K562 (cell line): ENCODE measurements around the gene LRMDA. TPM values are rescaled to one million over a fixed set of nuclear protein-coding genes. Genes with fewer than 3 reads are reported as not detected.

Source experiments
- ATAC-seq: fragments of 200-7000 bp; cut with Tn5 transposase; 3 replicates; pipeline ENCODE4 v1.9.1; 2020; ENCODE audit warnings: moderate library complexity
- BruUV-seq: library from RNA; stranded (reverse); fragments of 400-500 nt; replicated peaks from 2 replicates; lab custom pipeline; 2021; lab: Mats Ljungman, UMichigan
- CTCF ChIA-PET: fragments of 300-600 bp; formaldehyde crosslinking; extraction: SDS; loops from one replicate; lab custom pipeline; 2021; ENCODE audit warnings: low intra/inter-chr PET ratio; lab: Yijun Ruan, JAX
- POLR2A ChIA-PET: fragments of 300-600, 350-650 bp; sonication (Branson Sonifier 250); formaldehyde crosslinking; extraction: SDS; loops from one replicate; lab custom pipeline; 2021; ENCODE audit warnings: antibody characterized with exemption, inconsistent platforms; lab: Yijun Ruan, JAX
- DNase-seq, 4 experiments: peaks; one replicate each; pipeline versions ENCODE4 v3.0.0 to v3.0.0-alpha.2; 2011 to 2018; ENCODE audit warnings: low spot score in 3 of 4, mixed read lengths in 3 of 4; ENCODE audit errors: extremely low read depth in 1 of 4
- FAIRE-seq: peaks from 2 replicates; lab custom pipeline; 2011; peaks lifted over from hg19 to GRCh38; lab: Jason Lieb, UNC
- H2AFZ ChIP-seq: 2 replicates; pipeline ENCODE4 v1.6.0; 2011; ENCODE audit warnings: low read depth, low read length, control low read depth, inconsistent platforms
- H3K27ac ChIP-seq: fragments of 200-600 bp; 3 replicates; pipeline ENCODE4 v1.8.0; 2011; ENCODE audit warnings: low read depth, mild to moderate bottlenecking, control low read depth, inconsistent platforms, low read length, moderate library complexity, mixed read lengths; ENCODE audit errors: extremely low read depth
- H3K27me3 ChIP-seq, 2 experiments: fragments of 300-600 bp in 1 of 2; 2 replicates in 1 of 2; 3 replicates in 1 of 2; pipeline versions ENCODE4 v1.6.0 to v1.8.0; 2011; ENCODE audit warnings: inconsistent platforms in 2 of 2, low read length in 2 of 2, mild to moderate bottlenecking in 1 of 2, mixed read lengths in 1 of 2, moderate library complexity in 1 of 2; ENCODE audit not compliant: control insufficient read depth in 2 of 2, insufficient read depth in 2 of 2
- H3K36me3 ChIP-seq: fragments of 300-600 bp; 3 replicates; pipeline ENCODE4 v1.8.0; 2011; ENCODE audit warnings: mild to moderate bottlenecking, low read length, inconsistent platforms; ENCODE audit not compliant: control insufficient read depth, insufficient read depth
- H3K4me1 ChIP-seq, 2 experiments: fragments of 200-600 bp in 1 of 2; replicated peaks in 1 of 2; 2 replicates in 1 of 2; 3 replicates in 1 of 2; pipeline versions ENCODE4 v1.5.1 to v1.8.0; 2011; ENCODE audit warnings: inconsistent platforms in 2 of 2, low read length in 2 of 2, mild to moderate bottlenecking in 1 of 2, mixed read lengths in 1 of 2, moderate library complexity in 1 of 2; ENCODE audit not compliant: control insufficient read depth in 2 of 2, insufficient read depth in 2 of 2
- H3K4me2 ChIP-seq: 2 replicates; pipeline ENCODE4 v1.6.1; 2011; ENCODE audit warnings: low read length, control low read depth, inconsistent platforms, mixed read lengths; ENCODE audit not compliant: insufficient read depth
- H3K4me3 ChIP-seq: fragments of 200-600 bp; sonication (generic), shearing (Covaris generic); 2 replicates; pipeline ENCODE4 v1.5.1; 2016; ENCODE audit warnings: control low read depth, inconsistent platforms
- H3K79me2 ChIP-seq: fragments of 200-600 bp; 3 replicates; pipeline ENCODE4 v1.8.0; 2011; ENCODE audit warnings: low read length, inconsistent platforms; ENCODE audit not compliant: control insufficient read depth, insufficient read depth
- H3K9ac ChIP-seq, 2 experiments: 2 replicates each; pipeline versions ENCODE4 v1.6.0 to v1.6.1; 2011; ENCODE audit warnings: low read depth in 2 of 2, low read length in 2 of 2, control low read depth in 1 of 2, inconsistent platforms in 1 of 2, mild to moderate bottlenecking in 1 of 2, mixed read lengths in 1 of 2; ENCODE audit not compliant: insufficient read depth in 1 of 2
- H3K9me1 ChIP-seq: one replicate; pipeline ENCODE4 v1.6.0; 2011; ENCODE audit warnings: inconsistent platforms, mild to moderate bottlenecking, low read length, moderate library complexity; ENCODE audit not compliant: control insufficient read depth, insufficient read depth
- H3K9me3 ChIP-seq: replicated peaks from 2 replicates; pipeline ENCODE4 v1.5.1; 2011; ENCODE audit warnings: low read depth, low read length, inconsistent platforms; ENCODE audit not compliant: control insufficient read depth, insufficient read depth
- H4K20me1 ChIP-seq: replicated peaks from 2 replicates; pipeline ENCODE4 v1.6.1; 2011; ENCODE audit warnings: low read length, inconsistent platforms, mixed read lengths; ENCODE audit not compliant: control insufficient read depth, insufficient read depth
- ARID1B ChIP-seq: fragments of 450-650 bp; IDR thresholded peaks from 2 replicates; pipeline ENCODE4 v1.6.1; 2016; ENCODE audit warnings: antibody characterized with exemption, mild to moderate bottlenecking, inconsistent platforms
- BCL6 ChIP-seq: fragments of 250-450 bp; sonication (Bioruptor Pico); IDR thresholded peaks from 2 replicates; pipeline ENCODE4 v1.4.0; 2020
- FIP1L1 ChIP-seq: fragments of 200-400 bp; formaldehyde crosslinking; IDR thresholded peaks from 2 replicates; pipeline ENCODE4 v1.6.1; 2018; ENCODE audit warnings: mild to moderate bottlenecking, low read depth, low read length; ENCODE audit not compliant: poor library complexity, severe bottlenecking
- POLR2A ChIP-seq: fragments of 450-650 bp; conservative IDR thresholded peaks from 2 replicates; pipeline ENCODE4 v1.6.1; 2016
- RCOR1 ChIP-seq, 2 experiments: IDR thresholded peaks; 2 replicates each; pipeline ENCODE4 v1.6.1; 2012; ENCODE audit warnings: low read depth in 2 of 2, low read length in 2 of 2, borderline replicate concordance in 1 of 2, improper control_type of control experiment in 1 of 2
- XRCC3 ChIP-seq: fragments of 450-650 bp; IDR thresholded peaks from 2 replicates; pipeline ENCODE4 v1.6.1; 2017; ENCODE audit warnings: mild to moderate bottlenecking, moderate library complexity
- ZNF224 ChIP-seq: sonication (generic); formaldehyde crosslinking; IDR thresholded peaks from 2 replicates; pipeline ENCODE4 v1.8.0; 2022; ENCODE audit warnings: mild to moderate bottlenecking, missing genetic modification reagents
- ZNF232 ChIP-seq: sonication (generic); formaldehyde crosslinking; IDR thresholded peaks from 2 replicates; pipeline ENCODE4 v1.8.0; 2022; ENCODE audit warnings: mild to moderate bottlenecking, missing genetic modification reagents
- ZNF561 ChIP-seq: fragments of 450-650 bp; formaldehyde crosslinking; conservative IDR thresholded peaks from 2 replicates; pipeline ENCODE4 v1.4.0; 2020; ENCODE audit warnings: mild to moderate bottlenecking, moderate library complexity
- ZNF668 ChIP-seq: fragments of 250-450 bp; sonication (Bioruptor Pico); IDR thresholded peaks from 2 replicates; pipeline ENCODE4 v1.8.0; 2022; ENCODE audit warnings: mild to moderate bottlenecking, inconsistent platforms
- WGBS: fragments of 100-300 bp; shearing (Covaris generic); methylation state at CpG from one replicate; pipeline ENCODE4 v1.1.6; 2016; ENCODE audit warnings: low coverage, mixed read lengths; ENCODE audit not compliant: insufficient coverage; ENCODE audit errors: missing lambda C conversion rate; 5-methylcytosine and 5-hydroxymethylcytosine counted together
- in situ Hi-C: fragments of 300-500 bp; cut with MboI; formaldehyde crosslinking; loops from 4 replicates; pipeline ENCODE4 v1.15.0; 2018; ENCODE audit warnings: inconsistent platforms, mixed read lengths
- intact Hi-C: fragments of 100-400 bp; cut with micrococcal nuclease; formaldehyde crosslinking; loops from 2 replicates; pipeline ENCODE4 v1.14.2; 2022
- polyA plus RNA-seq, 8 experiments: library from polyadenylated mRNA; depleted of rRNA in 4 of 8; stranded (reverse) in 5 of 8; unstranded in 3 of 8; fragments of >200 nt; fragmentation: Nextera tagmentation in 2 of 8; fragmentation: Illumina TruSeq in 1 of 8; extraction: Ambion mirVana in 2 of 8; extraction: Trizol in 1 of 8; gene quantifications; 2 replicates each; pipeline versions ENCODE4 v1.2.1 to v1.2.3, GENCODE V29; 2011 to 2014; ENCODE audit warnings: inconsistent platforms in 1 of 8, missing spikeins in 1 of 8
- total RNA-seq, 7 experiments: library from RNA; depleted of rRNA in 6 of 7; stranded (reverse); fragments of >200 nt in 6 of 7; fragmentation: Illumina TruSeq in 2 of 7; extraction: Trizol in 2 of 7; gene quantifications; 2 replicates each; pipeline versions ENCODE4 v1.2.1 to v1.2.3, GENCODE V29; 2011 to 2021; ENCODE audit warnings: low replicate concordance in 1 of 7
- TF ChIP-seq, protein P1 (sequence below), 2 experiments: fragments of 150-350 bp in 1 of 2; IDR thresholded peaks; 2 replicates each; pipeline ENCODE4 v1.6.1; 2012 to 2016; ENCODE audit warnings: low read depth in 2 of 2, low read length in 2 of 2, mild to moderate bottlenecking in 1 of 2, moderate library complexity in 1 of 2
- TF ChIP-seq, protein P2 (sequence below): fragments of 450-650 bp; IDR thresholded peaks from 2 replicates; pipeline ENCODE4 v1.6.1; 2016; ENCODE audit warnings: low read depth, mild to moderate bottlenecking, moderate library complexity

Gene LRMDA
- total and polyA plus RNA-seq, 9 of the 15 experiments (the other 6 are each of a cell fraction or from before 2014, with no cell fraction given) = 0.25 TPM; not detected in 8

DNA sequence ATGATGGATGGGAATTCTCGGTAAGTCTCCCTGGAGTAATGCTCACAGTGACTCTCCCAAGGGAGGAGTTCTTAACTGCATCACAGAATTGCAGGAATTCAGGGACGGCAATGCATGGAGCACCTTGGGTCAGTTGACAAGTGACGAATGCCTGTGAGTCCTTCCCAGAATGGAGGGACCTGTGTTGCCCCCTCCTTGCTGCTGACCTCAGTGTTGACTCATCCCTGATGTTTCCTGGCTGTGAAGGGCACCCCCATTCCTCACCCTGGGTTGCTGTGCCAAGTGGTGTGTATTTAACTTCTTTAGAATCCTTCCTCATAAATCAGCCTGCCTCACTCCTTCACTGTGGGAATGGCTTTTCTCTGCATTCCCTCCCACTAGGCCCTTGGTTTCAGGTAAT lies 98.9 kb downstream of the LRMDA start:
- Histone ChIP-seq H3K4me1 (no peaks in the 10 kb centered on the region), H3K27me3 (no peaks in the 10 kb centered on the region), H3K27ac (no peak overlapping the region), H3K79me2 (no peaks in the 10 kb centered on the region), H3K9me3 (no peaks in the 10 kb centered on the region), H3K4me3 (no peak overlapping the region), H3K9ac (no peak overlapping the region), H4K20me1 (0 out of 2 replicates have a peak, but pooled peaks cover 2% of the 10 kb centered on the region), H3K36me3 (no peaks in the 10 kb centered on the region), H2AFZ (no peak overlapping the region), H3K4me2 (no peak overlapping the region), H3K9me1 (no peaks in the 10 kb centered on the region)
- no TSS peak for BruUV-seq
- ATAC-seq (no peak), FAIRE-seq (no peak), DNase-seq (no peak)
- intact Hi-C loops = no loop called here
- ChIA-PET POLR2A (no interaction called here), CTCF (no interaction called here)
- TF ChIP-seq BCL6 (CRISPR knock-in tag) (no peak), POLR2A (no peak), ZNF668 (CRISPR knock-in tag) (no peak), FIP1L1 (no peak), ZNF224 (CRISPR knock-in tag) (no peak), ARID1B (no peak), XRCC3 (no peak), RCOR1 (IDR thresholded peaks at IDR 0.05; ENCODE audit: borderline replicate concordance in 1 of 2, low read depth in 2 of 2, low read length in 2 of 2) (no peak), ZNF232 (CRISPR knock-in tag) (no peak), ZNF561 (CRISPR knock-in tag) (no peak)
- TF ChIP-seq, protein P1, sequence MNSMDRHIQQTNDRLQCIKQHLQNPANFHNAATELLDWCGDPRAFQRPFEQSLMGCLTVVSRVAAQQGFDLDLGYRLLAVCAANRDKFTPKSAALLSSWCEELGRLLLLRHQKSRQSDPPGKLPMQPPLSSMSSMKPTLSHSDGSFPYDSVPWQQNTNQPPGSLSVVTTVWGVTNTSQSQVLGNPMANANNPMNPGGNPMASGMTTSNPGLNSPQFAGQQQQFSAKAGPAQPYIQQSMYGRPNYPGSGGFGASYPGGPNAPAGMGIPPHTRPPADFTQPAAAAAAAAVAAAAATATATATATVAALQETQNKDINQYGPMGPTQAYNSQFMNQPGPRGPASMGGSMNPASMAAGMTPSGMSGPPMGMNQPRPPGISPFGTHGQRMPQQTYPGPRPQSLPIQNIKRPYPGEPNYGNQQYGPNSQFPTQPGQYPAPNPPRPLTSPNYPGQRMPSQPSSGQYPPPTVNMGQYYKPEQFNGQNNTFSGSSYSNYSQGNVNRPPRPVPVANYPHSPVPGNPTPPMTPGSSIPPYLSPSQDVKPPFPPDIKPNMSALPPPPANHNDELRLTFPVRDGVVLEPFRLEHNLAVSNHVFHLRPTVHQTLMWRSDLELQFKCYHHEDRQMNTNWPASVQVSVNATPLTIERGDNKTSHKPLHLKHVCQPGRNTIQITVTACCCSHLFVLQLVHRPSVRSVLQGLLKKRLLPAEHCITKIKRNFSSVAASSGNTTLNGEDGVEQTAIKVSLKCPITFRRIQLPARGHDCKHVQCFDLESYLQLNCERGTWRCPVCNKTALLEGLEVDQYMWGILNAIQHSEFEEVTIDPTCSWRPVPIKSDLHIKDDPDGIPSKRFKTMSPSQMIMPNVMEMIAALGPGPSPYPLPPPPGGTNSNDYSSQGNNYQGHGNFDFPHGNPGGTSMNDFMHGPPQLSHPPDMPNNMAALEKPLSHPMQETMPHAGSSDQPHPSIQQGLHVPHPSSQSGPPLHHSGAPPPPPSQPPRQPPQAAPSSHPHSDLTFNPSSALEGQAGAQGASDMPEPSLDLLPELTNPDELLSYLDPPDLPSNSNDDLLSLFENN (IDR thresholded peaks at IDR 0.05; ENCODE audit: low read depth in 2 of 2, low read length in 2 of 2) = no peak
- TF ChIP-seq, protein P2, sequence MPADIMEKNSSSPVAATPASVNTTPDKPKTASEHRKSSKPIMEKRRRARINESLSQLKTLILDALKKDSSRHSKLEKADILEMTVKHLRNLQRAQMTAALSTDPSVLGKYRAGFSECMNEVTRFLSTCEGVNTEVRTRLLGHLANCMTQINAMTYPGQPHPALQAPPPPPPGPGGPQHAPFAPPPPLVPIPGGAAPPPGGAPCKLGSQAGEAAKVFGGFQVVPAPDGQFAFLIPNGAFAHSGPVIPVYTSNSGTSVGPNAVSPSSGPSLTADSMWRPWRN = no peak
- in situ Hi-C loops = no loop called here
- WGBS = 0% methylated on average over 3 of the region's 3 CpGs
